Smooth muscle cell of the brain vasculature (primary cell): ENCODE results near the gene EARS2.
"Not testable (repeated sequence)": the region's sequence is repeated elsewhere in the genome, so short reads cannot be mapped to it uniquely, and the experiment has no call there.

Source experiments
- DNase-seq: peaks from one replicate; pipeline ENCODE4 v3.0.0-alpha.2; 2012; ENCODE audit warnings: low read depth, low spot score

The EARS2 gene

GRCh38 chr16:23505671-23506605, 51.2 kb downstream of the EARS2 start:
- DNase-seq: no peak

DNA sequence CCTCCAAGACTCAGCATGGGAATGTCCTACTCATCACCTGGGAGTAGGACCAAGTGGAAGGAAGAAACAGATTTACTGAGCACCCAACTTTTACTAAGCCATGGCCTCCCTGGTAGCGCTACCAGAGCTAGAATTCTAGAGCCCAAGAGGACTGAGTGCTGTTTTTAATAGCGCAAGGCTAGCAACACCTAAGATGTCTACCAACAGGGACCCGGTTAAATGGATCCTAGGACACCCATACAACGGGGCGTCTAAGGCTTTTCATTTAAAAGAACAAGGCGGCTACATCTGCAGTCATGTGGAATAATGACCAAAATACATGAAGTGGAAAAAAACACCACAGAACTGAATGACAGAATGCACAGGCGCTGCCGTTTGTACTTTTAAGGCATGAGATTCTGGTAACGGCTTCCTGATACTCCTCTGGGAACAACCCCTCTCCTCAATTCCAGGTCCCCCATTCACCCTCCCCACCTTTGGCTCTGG, 51.9 kb downstream of the EARS2 start:
- no peak for DNase-seq

DNA sequence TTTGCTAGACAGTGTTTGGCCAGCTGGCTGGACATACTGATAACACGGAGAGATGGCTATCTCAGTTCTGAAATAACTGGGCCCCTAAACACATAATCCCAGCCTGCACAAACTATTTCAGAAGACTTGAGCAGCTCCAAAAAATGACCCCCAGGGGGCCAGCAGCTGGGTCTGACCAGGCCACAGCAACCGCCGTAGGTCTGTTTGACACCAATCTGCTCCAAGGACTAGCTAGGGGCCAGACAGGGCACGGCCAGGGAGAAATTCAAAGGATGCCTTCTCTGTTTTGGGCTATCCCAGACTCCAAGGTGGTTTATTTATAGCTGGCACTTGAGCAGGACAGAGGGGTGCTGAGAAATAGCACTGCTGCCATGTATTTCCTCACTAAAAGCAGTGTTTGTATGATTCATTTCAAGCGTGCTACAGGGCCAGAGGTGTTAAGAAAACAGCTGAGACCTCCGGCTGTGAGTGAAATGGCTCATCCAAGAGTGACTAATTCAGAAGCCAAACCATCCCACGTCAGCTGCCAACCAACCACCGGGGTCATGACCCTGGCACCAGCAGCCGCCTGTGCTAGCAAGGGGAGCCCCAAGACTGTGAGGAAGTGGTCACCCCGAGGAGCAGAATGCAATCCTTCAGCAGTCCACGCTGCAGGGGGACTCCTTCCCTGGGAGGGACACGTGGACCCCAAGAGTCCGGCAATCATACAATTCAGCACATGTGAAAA, 52.5 kb downstream of the EARS2 start:
- peak; percentile 83 for DNase-seq

- DNase-seq: no peak
These were observed 53.1 kb downstream of the EARS2 start for GRCh38 chr16:23504076-23504452.

GRCh38 chr16:23502466-23502865, 54.7 kb downstream of the EARS2 start:
- DNase-seq: no peak

GRCh38 chr16:23501291-23501690, 55.9 kb downstream of the EARS2 start:
- DNase-seq: no peak

DNA sequence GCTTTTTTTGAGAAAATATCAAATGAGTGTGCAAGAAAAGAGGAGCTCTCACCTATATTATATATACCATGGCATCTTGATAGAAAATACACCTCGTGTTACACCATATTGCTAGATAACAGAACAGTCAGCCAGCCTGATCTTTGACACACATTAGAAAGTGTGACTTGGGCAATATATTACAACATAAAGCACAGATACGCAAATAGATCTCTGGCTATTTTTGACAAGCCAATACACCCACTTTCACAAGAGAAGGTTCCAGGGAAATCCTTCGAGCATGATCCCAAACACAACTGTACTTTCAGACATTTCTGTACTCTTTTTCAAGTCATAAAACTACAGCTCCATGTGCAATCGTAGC, 56.3 kb downstream of the EARS2 start:
- no peak for DNase-seq

DNA sequence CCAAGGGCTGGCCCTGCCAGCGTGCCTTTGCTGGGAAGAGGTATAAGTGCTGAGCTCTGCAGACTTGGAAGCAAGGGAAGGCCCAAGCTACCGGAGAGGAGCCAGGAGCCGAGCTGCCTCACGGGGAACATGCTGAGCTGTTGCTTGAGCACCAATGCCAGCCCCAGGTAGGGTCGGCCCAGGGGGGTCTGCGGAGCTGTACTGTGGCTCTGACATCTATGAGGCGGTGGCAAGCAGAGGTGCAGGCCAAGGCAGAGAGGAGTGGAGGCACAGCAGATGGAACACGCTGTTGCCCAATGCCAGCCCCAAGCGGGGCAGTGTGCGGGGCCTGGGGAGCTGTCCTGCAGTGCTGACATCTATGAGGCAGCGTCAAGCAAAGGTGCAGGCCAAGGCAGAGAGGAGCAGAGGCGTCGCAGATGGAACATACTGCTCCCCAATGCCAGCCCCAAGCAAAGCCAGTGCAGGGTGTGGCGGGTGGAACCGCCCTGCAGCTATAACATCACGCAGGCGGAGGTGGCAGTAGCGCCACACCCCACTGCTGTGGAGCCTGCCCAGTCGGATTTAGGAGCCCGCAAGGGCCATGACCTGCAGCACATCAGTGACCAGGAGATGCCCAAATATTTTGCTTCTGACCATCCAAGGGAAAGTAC, 56.8 kb downstream of the EARS2 start:
- no peak for DNase-seq

DNA sequence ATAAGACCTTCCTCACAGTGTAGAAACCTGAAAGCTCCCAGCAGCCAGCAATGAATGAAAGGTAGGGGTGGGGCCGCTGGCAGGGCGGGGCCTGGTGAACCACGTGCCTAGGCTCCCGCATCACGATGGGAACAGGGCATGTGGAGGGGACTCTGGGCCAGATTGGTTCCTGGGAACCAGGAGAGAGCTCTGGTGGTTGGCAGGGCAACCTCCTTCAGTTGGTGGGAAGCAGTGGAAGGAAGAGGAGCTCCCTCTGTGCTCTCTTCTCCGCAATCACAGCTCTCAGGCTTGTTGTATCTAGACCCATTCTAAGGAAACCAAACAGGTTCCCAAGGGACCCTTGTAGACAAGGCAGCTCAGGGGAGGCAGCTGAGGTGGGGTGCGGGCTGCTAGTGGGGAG, 57.3 kb downstream of the EARS2 start:
- no peak for DNase-seq

- no peak for DNase-seq
These were observed 58.3 kb downstream of the EARS2 start for GRCh38 chr16:23498863-23499262.

DNA sequence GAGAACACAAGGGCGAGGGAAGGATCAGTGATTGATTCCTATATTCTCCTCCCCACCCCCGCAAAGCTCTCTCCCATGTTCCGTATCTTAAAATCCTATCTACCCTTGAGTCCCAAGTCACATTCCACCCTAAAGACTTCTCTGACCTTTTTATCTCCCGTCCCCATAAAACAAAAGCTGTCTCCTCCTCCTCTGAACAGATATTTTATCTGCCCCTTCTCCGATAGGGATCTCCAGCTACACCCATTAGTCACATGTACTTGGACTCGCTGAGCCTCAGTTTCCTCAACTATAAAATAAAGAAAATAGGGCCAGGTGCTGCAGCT, 59.6 kb downstream of the EARS2 start:
- DNase-seq: no peak

DNA sequence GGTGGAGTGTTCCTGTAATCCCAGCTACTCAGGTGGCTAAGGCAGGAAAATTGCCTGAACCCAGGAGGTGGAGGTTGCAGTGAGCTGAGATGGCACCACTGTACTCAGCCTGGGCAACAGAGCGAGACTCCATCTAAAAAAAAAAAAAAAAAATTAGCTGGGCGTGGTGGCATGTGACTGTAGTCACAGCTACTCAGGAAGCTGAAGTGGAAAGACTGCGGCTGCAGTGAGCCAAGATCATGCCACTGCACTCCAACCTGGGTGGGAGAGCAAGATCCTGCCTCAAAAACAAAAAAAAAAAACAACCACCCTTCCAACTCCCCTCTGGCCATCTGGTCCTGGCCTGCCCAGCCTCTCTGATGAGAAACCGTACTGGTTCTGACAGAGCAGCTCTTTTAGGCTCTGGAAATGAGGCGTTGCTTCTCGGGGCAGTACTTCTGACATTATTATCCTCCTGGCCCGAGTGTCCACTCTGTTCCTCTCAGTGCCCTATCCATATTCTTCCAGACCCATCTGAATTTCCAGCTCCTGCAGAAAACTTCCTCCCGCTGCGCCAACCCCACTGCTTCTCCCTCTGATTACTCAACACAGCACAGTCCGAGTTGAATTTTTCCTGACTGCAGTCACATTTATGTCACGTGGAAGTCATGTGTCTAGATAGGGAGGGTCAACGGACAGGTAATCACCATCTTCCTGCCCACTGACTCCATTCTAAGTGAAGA, 60.2 kb downstream of the EARS2 start:
- no peak for DNase-seq

DNA sequence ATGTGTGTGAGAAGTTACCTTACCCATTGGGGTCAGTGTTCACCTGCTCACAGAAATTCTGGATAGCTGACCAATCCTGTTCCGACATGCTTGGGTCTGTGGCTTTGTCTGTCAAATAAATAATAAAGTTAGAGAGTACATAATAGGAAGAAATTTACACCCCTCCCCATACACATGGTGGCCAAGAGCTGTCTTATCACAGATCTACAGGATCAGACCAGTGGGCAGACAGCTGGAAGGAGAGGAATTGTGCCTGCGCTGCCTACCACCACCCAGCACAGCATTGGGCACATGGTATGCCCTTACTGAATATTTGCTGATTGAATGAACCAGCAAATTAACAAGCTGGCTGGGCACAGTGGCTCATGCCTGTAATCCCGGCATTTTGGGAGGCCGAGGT, 61.5 kb downstream of the EARS2 start:
- no peak for DNase-seq

DNA sequence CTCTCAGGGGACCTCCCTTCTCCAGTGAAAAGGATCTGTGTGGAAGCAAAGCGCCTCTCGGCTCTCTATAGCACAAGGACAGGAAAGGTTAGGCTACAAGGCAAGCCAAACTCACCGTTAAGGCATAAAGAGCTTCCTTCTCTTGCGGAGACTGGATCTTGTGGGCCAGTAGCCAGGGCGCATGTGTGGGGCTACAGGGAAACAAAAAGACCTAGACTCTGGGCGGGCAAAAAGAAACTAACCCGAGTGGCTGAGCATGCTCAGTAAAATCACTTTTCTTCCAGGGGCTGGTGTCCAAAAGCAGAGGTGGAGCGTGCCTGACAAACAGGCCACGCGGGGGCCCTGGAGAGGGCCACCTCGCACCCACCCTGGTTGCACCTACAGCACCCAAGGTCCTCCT, 63.0 kb downstream of the EARS2 start:
- no peak for DNase-seq

DNA sequence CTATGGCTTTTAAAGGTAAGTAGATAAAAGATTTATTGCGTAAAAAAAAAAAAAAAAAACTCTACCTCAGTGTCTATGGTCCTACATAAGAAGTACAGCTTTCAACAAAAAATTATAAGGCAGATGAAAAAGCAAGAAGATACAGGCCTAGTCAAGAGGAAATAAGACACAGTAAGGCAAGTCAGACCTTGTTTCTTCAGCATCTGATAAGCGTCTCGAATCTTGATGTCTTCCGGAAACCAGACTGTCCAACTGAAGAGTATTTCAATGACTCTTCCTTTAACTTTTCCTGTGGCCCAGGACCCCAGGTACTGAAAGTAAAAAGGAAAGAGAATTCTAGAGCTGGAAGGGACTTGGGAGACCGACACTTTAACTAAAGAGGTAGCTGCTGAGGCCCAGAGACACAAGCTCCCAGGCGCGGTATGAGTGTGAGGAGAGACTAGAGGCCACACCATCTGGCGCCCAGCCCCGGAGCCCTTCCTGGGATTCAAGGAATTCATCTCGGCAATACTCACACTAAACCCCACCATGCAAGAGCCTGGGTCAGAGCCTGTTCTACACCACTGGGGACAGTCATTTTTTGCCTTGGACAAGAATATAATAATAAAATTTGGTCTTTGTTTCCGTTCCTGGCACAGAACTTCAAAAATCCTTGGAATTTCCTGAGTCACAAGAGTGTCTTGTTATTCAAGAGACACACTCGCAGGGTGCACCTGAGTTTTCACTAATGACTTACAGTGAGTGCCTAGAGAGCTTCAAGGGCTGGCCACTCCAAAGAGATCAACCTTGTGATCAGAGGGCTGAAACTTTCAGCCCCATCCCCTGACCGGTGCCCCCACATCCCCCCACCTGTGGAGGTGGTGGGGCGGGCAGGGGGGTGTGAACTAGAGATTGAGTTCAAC, 65.4 kb downstream of the EARS2 start:
- no peak for DNase-seq

DNA sequence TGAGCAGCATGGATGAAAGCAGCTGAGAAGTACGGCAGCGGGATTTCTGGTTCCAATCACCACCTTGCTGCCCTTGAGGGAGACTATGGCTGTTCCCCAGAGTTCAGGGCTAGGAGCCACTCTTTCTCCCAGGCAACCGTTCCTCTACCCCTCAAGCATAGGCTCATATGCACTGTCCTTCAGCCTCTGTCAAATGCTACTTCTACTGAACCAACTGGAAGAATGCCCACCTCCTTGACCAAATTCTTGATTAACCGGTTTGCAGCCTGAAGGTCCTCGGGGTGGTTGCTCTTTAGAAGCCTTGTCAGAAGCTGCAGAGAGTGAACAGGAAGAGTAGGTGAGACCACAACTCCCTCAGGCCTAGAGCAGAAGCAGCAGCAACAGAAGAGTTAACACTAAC, 70.7 kb downstream of the EARS2 start:
- DNase-seq: no peak

- DNase-seq: no peak
These were observed 71.3 kb downstream of the EARS2 start for GRCh38 chr16:23485841-23486240.

DNA sequence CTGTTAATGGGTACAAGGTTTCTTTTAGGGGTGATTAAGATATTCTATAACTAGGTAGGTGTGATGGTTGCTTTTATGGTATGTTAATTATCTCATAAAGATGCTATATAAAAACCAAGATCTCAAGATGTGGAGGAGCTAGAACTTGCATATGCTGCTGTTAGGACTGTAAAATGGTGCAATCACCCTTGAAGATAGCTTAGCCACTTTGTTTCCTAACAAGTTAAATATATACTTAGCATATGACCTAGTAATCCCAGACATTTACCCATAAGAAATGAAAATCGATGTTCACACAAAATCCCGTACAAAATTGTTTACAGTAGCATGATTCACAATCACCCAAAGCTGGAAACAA, 71.9 kb downstream of the EARS2 start:
- no peak for DNase-seq

DNA sequence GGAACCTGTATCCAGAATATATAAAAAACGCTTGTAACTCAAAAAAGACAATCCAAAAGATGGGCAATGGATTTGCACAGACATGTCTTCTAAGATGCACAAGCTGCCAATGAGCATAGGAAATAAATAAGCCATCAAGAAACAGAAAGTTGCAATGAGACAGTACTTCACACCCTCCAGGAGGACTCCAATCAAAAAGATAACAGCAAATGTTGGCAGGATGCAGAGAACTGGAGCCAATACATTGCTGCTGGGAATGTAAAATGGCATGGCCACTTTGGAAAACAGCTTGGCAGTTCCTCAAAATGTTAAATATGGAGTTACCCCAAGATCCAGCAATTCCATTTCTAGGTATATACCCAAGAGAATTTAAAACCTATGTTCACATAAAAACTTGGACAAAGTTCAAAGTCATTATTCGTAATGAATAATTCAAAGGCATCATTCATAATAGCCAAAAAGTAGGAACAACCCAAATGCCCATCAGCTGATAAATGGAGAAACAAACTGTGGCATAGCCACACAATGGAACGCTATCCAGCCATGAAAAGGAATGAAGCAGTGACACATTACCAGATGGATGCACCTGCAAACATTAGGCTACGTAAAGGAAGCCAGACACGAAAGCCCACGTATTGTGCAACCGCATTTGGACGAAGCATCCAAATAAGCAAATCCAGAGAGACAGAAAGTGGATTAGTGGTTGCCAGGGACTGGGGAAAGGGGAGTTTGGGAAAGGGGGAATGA, 72.5 kb downstream of the EARS2 start:
- no peak for DNase-seq

DNA sequence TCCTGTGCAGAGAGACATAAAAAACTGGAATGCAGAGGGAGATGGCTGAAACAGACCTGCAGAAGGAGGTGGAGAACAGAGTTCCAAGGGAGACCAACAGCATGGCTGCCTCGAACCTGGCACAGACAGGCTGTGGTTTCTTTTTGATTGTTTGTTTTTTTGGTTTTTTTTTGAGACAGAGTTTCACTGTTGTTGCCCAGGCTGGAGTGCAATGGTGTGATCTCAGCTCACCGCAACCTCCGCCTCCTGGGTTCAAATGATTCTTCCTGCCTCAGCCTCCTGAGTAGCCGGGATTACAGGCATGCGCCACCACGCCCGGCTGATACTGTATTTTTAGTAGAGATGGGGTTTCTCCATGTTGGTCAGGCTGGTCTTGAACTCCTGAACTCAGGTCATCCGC, 73.7 kb downstream of the EARS2 start:
- DNase-seq: not testable (repeated sequence)
